Measurements from ENCODE around the gene CAMK1D.
"Not testable (repeated sequence)": the region's sequence is repeated elsewhere in the genome, so short reads cannot be mapped to it uniquely, and the experiment has no call there.

CAMK1D gene

DNA sequence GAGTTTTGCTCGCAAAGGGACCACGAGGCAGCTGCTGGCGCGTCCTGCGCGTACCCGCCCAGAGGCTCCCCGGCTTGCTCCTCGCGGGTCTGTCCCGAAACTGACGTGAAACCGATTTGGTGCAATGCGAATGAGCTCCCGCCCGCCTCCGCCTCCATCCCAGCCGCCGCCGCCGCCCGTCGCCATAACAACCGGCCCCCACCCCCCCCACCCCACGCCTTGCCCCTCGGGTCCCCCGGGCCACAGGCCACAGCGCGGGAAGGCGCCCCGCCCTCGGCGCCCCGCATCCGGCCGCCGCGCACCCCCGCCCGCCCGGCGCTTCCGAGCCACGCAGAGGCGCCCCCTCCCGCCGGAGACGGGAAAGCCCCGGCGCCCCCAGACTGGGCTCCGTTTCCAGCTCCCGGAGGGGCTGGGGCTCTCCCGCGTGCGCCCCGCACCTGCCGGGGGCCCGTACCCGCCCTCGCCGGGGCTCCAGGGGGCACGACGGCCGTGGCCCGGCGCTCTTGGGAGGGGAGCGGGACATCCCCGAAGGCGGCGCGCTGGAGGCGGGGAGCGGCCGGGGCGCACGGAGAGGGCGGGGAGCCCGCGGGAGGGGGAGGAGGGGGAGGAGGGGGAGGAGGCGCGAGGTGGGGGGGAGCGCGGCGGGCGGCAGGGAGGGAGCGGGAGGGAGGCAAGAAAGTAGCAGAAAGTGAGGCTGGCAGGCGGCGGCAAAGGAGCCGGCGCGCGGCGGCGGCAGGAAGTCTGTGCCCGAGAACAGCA lies at the start of gene CAMK1D:
Gene CAMK1D, plus strand, starts transcription at position 678 of the 759 bp plus-strand sequence.
- DNase-seq (ENCODE audit: low read depth): peak; percentile 83

DNA sequence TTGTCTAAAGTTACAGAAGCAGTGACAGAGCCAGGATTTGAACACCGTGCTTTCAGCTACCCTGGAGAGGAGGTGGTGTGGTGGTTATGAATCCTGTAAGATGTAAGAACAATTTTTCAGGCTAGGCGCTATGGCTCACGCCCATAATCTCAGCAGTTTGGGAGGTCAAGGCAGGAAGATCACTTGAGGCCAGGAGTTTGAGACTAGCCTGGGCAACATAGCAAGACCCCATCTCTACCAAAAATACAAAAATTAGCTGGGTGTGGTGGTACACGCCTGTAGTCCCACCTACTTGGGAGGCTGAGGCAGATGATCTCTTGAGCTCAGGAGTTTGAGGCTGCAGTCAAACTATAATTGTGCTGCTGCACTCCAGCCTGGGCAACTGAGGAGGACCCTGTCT lies 48.3 kb upstream of the CAMK1D start:
- DNase-seq (ENCODE audit: low read depth): not testable (repeated sequence)

- DNase-seq (ENCODE audit: low read depth): no peak
Observed at GRCh38 chr10:12308057-12308456, 41.3 kb upstream of the CAMK1D start.

DNA sequence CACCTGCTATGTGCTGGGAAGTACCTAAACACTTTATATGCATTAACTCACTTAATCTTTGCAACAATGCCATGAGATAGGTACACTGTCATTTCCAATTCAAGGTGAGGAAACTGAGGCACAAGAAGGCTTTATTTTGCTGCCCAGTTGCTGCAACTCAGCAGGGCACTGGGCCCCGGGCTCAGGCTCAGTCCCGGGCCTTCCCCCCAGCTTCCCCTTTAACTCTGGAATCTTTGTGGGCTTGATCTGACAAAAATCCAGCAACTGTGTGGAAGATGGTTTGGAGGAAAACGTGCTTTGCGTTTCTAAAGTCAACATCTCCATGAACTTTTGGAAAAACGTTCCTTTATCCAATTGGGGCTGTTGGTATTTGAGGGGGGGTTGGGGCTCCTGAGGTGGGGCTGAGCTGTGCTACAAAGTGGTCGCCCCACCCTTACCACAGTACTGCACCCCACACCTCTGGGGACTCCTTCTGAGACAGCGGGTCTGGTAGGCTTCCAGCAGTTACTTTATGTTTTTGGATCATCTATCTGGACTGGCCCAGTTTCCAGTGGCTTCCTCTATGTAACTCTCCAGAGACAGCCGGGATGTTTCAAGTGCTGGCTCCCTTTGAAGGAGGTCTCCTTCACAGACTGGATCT lies 40.5 kb upstream of the CAMK1D start:
- DNase-seq (ENCODE audit: low read depth): no peak

- DNase-seq (ENCODE audit: low read depth): not testable (repeated sequence)
Observed at GRCh38 chr10:12309783-12310182, 39.6 kb upstream of the CAMK1D start.

GRCh38 chr10:12314836-12315235 lies 34.5 kb upstream of the CAMK1D start:
- DNase-seq (ENCODE audit: low read depth): no peak

GRCh38 chr10:12319076-12319475 lies 30.3 kb upstream of the CAMK1D start:
- no peak for DNase-seq (ENCODE audit: low read depth)

GRCh38 chr10:12320892-12321291 lies 28.5 kb upstream of the CAMK1D start:
- DNase-seq (ENCODE audit: low read depth): no peak

GRCh38 chr10:12321641-12322040 lies 27.7 kb upstream of the CAMK1D start:
- no peak for DNase-seq (ENCODE audit: low read depth)

DNA sequence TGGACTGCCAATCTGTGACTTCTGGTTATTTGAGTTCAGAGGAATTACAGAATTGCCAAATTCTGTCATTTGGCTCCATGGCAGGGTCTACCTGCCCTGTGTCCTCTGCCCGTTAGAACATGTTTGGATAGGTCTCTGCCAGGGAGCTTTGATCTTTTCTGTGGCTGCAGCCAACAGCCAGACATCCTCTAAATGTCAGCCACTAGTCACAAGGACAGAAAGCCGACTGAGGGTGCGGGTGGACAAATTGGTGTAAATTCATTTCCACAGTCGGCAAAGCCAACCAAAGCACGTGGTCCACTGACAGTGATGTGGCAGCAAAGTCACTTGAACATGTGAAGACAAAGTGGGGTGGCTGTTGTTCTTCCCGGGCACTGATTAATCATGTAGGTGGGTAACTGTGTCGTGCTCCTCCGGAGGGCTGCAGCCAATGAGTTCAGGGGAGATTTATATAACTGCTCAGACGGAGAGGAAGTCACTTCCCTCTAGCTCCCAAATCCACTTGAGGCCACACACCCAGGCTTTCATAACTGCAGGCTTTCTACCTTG lies 26.7 kb upstream of the CAMK1D start:
- DNase-seq (ENCODE audit: low read depth): no peak

DNA sequence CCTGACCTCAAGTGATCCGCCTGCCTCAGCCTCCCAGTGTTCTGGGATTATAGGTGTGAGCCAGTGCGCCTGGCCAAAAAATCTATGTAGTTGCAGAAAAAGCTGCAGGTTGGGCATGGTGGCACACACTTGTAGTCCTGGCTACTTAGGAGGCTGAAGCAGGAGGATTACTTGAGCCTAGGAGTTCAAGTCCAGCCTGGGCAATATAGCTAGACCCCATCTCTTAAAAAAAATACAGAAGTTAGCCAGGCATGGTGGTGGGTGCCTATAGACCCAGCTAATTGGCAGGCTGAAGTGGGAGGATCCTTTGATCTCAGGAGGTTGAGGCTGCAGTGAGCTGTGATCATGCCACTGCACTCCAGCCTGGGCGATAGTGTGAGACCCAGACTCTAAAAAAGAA lies 24.8 kb upstream of the CAMK1D start:
- DNase-seq (ENCODE audit: low read depth): no peak

GRCh38 chr10:12327074-12327473 lies 22.3 kb upstream of the CAMK1D start:
- no peak for DNase-seq (ENCODE audit: low read depth)

- no peak for DNase-seq (ENCODE audit: low read depth)
Observed at GRCh38 chr10:12327476-12327875, 21.9 kb upstream of the CAMK1D start.

GRCh38 chr10:12328312-12328711 lies 21.0 kb upstream of the CAMK1D start:
- DNase-seq (ENCODE audit: low read depth): not testable (repeated sequence)

GRCh38 chr10:12332572-12333379 lies 16.6 kb upstream of the CAMK1D start:
- no peak for DNase-seq (ENCODE audit: low read depth)

GRCh38 chr10:12333380-12334185 lies 15.8 kb upstream of the CAMK1D start:
- no peak for DNase-seq (ENCODE audit: low read depth)

DNA sequence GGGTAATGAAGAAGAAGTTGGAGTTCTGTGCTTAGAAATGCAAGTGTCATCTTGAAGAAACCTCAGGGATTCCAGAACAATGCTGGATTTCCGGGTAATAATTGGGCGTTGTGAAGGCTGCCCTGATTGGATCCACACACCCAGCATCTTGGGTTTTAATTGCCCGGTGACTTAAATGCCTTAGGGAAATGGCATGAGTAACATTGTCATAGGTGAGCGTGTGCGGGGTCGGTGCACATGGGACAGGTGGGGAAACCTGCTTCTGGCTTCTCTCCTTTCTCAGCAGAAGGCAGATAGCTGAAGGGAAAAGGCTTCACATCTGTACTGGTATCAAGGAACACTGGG lies 15.2 kb upstream of the CAMK1D start:
- no peak for DNase-seq (ENCODE audit: low read depth)

GRCh38 chr10:12335169-12335568 lies 14.2 kb upstream of the CAMK1D start:
- DNase-seq (ENCODE audit: low read depth): not testable (repeated sequence)

DNA sequence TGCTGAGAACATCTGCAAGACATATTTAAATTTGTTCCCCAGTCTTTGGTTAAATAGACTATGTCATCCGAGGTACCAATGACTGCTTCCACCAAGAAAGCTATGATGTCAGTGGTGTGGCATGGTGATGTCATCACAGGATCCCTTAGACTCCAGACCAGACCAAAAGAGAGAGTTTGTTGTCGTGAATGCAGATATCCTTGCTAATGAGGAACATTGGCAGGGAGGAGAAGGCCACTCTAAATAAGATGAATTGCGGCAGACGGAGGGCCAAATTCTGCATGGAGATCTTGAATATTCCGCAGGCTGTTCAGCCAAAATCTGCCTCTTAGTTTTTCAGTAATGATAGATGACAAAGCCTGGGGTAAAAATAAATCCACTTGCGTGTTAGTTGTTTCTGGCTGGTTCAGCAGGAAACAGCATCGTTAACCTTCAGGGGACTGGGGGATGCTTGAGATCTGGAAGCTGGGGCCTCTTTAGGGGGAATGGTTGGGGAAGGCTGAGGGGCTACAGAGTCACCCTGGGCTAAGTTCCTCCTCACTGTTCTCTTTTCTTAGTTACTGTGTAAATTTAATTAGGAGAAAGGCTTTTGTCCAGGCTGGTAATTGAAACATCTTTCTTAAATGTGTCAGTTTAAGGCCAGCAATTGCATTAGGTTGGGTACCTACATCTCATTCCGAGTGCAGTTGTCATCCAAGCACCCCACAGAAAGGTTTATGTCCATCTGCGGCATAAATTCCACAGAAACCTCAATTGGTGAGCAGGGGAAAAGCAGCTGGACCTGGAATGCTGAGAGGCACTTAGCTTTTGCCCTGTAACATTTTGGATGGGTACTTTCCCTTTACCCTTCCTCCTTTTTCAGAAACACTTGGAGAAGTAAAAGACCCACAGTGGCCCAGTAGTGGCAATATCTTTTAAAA lies 11.6 kb upstream of the CAMK1D start:
- DNase-seq (ENCODE audit: low read depth): no peak

DNA sequence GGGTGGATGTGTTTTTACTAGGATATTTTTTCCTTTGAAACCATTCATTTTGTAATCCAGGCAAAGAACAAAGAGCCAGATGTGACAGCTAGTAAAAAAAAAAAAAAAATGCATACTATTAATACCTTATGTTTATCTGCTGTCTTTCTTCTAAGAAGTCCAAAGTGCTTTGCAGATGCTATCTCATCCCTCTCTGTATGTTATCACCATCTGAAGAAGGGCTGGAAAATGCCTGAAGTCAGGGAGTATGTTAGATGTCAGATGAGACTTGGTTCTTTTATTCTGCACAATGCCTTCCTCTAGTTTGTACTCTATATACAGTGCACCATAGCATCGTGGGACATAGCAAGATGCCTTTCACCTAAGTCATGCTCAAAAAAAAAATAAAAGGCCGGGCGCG lies 10.4 kb upstream of the CAMK1D start:
- no peak for DNase-seq (ENCODE audit: low read depth)

DNA sequence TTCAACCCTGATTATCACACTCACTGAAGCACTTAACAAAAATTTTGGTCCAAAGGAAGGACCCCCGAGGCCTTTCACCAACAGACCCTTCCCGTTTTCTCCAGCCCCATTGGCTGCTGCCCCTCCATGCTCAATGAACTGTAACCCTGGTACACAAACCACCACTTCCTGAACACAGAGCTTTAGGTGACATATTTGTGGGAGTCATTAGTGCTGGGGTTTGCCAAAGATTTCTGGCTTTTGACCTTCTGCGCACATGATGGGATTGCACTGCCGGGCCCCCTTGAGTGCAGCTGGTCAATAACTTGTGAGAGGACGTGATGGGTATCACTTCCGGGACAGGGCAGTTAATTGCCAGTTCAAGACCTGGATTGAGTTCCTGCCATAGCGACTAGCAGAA lies 9.0 kb upstream of the CAMK1D start:
- no peak for DNase-seq (ENCODE audit: low read depth)

All from activated T-cell treated with anti-CD3 and anti-CD28 coated beads for 1 hour (primary cell).